Activated T-helper 1 cell treated with Interleukin-2 at 50 U/mL for 16 hours (primary cell): ENCODE data around the gene GLI2.

Experiments
- DNase-seq: peaks from one replicate; pipeline ENCODE4 v3.0.0-alpha.2; 2020; ENCODE audit warnings: low read depth

The GLI2 gene

DNA sequence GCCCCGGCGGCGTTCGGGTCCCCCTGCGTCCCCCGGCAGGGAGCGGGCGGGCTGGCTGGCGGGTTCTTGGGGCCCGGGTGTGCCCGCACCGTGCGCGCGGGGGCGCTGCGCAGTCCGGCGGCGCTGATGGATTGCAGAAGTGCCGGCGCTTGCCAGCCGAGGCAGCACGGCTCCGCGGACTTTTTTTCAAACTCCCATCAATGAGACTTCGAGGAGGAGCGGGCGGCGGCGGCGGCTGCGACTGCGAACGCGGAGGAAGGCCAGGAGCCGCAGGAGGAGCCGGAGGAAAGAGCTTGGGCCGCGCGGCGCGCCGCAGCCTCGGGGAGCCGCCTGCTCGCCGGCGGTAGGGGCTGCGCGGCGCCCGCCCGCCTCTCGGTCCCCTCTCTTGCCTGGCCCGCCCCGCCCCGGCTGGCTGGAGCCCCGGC lies at the start of gene GLI2:
TSS of gene GLI2 (plus strand) at position 123 of the 425 bp plus-strand sequence. CDS start 61,453 bp downstream, outside the sequence.
- DNase-seq: no peak

DNA sequence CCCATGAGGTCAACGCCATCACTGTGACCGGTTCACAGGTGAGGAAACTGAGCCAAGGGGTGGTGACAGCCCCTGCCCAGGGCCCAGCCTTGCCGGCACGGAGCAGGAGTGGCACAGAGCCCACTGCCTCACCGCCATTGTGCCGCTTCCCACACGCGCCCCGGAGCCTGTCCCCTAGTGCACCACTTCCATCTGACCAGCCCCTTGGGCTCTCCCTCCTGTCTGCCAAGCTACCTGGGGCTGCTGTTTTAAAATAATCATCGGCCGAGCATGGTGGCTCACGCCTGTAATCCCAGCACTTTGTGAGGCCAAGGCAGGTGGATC lies 49.7 kb upstream of the GLI2 start:
- no peak for DNase-seq

DNA sequence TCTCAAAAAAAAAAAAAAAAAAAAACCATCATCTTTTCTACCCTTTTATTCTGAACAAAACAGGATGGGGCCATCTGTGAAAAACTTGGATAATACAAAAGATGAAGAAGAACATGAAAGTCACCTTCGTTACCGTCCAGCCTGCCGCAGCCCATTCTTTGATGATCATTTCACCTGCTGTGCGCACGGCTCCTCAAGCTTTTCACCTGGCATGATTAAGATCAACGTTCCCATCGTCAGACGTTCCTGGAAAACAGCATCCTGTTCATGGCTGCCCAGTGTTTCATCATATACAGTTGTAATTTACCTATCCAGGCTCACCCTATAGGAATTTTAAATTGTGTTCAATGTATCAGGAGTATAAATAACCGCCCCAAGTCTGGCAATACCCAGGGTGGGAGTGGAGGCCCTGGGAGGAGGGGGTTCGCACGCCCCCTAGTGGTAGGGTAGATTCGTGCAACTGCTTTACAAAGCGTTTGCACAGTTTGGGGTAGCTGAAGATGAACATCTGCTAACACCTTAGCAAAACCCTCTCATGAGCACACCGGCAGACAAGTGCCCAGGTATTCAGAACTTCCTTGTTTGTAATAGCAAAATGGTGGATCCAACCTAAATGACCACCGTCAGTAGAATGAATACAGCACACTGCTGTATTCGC lies 49.0 kb upstream of the GLI2 start:
- no peak for DNase-seq

DNA sequence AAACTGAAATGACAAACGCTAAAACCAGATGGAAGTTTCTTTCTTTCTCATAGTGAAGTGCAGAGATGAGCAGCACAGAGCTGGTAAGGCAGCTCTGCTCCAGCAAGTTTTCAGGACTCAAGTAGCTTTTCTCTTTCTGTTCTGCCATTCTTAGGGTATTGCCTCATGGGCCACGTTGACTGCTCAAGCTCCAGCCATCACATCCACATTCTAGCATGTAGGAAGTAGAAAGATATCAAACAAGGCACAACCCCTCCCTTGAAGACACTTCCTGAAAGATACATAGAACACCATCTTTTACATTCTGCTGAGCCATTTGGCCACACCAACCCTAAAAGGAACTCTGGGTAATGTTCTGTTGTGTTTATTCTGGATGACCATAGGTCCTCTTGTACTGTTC lies 48.5 kb upstream of the GLI2 start:
- no peak for DNase-seq

DNA sequence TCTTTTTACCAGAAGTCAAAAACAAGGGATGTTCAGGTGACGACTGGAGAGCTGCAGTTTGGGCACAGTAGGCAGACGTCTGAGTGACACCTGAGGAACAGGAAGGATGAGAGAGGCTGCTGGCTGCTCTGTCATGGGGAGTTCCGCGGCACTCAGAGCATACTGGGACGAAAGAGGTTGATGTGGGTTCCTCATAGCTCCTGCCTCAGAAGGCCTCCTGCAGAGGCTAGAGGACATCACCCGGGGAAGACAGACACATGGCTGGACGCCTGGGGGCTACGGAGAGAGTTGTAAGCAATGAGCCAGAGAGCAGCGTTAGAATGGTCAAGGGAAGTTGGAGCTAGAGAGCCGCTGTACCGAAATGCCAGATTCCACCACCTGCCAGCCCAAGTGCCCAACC lies 45.1 kb upstream of the GLI2 start:
- no peak for DNase-seq

DNA sequence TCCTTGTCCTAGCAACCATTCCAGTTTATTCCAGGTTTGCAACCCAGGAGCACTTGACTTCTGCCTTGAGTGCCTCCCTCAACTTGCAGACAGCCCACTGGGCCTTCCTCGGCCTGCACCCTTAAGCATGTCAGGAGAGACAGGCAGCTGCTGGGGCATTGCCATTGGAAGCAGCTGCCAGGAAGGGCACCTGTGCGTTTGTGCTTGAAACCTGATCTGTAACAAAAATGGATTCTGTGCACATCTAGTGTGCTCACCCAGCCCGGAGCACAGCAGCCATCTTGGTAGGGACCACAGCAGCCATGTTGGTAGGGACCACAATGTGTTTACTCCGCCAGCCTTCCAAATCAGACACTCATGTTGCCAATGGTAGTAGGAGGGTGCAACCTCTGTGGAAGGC lies 44.3 kb upstream of the GLI2 start:
- DNase-seq: no peak

DNA sequence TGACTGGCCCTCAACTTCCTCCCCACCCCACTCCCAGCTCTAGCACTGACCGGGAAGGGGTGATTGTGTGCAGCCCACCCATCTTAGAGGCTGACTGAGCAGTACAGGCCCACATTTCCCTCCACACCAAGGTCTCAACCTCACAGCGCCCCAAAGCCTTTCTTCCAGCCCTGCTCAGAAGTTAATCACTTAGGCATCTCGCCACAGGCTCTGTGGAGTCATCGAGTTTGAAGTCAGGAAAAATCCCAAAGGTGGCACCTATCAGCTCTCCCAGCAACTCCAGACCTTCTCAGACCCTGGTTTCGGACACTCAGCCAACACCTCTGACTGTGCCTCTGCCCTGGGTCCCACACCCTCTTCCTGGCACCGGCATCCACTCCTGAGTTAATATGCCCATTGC lies 43.0 kb upstream of the GLI2 start:
- DNase-seq: no peak

DNA sequence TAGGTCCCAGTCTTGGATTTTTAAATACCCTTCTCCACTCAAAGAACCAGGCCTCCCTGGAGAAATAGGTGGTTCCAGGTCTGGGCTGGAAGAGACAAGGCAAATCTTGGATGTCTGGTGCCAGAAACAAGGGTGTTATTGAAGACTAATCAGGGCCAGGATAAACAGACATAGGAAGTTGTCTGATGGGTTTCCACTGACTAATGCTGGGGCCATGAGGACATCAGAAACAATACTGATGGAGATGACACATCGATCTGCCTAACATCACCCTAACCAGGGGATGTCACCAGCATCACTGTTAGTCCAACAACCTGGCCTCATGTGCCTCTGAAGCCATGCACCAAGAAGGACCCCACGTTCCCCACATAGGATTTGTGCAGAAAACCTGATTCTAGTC lies 42.5 kb upstream of the GLI2 start:
- no peak for DNase-seq

DNA sequence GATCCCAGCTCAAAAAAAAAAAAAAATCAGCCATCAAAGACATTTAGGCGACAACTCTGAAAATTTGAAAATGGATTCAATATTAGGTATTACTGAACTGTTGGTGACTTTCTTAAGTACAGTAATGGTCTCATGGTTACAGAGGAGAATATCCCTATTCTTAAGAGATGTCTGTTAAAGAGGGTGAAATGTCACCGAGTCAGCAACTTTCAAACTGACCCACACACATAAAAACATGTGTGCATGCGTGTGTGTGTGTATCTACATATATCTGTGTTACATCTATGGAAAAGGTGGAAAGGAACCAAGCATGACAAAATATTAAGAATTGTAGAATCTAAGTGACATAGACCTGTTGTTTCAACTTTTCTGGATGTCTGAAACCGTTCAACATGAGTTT lies 41.6 kb upstream of the GLI2 start:
- no peak for DNase-seq

DNA sequence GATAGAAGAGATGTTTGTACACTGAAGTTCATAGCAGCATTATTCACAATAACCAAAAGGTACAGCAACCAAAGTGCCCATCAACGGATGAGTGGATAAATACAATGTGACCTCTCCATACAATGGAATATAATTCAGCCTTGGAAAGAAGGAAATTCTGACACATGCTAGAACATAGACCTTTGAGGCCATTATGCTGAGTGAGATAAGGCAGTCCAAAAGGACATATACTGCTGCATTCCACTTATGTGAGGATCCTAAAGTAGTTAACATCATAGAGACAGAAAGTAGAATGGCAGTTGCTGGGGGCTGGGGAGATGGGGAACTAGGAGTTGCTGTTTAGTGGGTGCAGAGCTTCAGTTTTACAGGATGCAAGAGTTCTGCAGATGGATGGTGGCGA lies 38.2 kb upstream of the GLI2 start:
- no peak for DNase-seq

DNA sequence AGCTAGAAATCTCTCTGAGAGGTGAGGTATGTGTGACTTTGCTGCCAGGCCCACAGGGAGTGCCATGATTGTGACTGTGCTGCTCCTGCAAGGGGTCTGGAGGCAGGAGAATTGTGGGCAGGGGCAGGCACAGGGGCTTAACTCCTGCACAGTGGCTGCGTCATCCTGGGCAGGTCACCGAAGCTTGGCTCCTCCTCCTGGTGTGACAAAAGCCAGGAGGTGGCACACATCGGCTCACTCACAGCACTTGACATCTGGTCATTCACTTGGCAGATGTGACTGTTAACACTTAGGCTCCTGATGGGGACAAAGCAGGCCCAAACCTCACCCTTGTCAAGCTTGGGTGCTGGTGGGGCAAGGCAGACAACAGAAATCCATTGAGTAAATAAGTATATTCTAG lies 36.4 kb upstream of the GLI2 start:
- no peak for DNase-seq

DNA sequence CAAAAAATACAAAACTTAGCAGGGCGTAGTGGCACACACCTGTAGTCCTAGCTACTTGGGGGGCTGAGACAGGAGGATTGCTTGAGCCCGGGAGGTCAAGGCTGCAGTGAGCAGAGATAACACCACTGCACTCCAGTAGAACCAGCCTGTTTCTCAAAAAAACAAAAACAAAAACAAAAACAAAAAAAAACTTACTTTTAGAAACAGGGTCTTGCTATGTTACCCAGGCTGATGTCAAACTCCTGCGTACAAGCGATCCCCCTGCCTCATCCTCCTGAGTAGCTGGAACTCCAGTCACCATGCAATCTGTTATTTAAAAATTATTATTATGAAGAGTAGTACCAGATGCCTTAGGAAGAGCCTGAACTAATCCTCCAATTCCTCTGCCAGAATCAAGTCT lies 35.0 kb upstream of the GLI2 start:
- no peak for DNase-seq

DNA sequence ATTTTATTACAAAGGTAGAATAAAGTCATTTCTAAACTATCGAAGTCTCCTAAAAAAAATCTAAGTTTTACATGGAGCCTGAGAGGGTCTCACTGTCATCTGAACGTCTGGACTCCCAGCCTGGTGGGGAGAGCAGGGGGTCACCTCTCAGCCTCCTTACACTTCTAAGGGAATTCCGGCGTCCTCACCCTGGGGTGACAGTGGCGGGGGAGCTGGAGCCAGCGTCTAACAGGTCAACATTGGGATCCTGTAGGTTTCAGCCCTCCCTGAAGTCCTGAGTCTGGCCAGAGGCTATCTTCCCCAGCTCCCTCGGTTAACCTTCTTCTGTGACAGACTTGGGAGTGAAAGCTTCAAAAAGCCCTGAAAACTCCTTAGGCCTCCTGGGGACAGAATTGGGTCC lies 34.6 kb upstream of the GLI2 start:
- DNase-seq: no peak

DNA sequence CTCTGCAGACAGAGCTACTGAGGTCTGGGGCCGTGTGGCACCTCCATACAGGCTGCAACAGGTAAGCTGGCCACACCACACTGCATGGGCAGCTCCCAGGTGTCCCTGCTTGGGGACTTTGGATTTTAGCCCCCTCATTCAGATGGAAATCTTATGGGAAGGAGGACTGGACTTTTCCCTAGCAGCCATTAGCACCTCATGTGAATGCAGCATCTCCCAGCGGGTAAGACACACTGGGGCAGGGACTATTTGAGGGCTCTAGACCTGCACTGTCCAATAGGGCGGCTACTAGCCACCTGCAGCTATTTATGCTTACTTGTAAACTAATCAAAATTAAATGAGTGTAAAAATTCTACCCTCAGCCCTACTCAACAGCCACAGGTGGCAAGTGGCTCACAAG lies 34.2 kb upstream of the GLI2 start:
- no peak for DNase-seq

DNA sequence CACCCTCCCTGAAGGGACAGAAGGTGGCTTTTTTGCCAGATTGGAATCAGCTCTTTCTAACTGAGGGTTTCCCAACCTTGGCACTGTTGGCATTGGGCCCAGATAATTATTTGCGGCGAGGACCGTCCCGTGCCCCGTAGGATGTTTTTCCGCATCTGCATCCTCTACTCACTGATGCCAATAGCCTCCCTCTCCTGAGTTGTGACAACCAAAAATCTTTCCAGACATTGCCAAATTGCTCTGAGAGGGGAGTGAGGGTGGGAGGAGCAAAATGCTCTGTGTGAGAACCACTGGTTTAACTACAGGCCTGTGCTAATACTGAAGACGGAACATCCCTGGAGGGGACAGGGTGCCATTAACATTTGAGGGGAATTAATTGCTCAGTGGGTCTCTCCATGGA lies 33.6 kb upstream of the GLI2 start:
- no peak for DNase-seq

DNA sequence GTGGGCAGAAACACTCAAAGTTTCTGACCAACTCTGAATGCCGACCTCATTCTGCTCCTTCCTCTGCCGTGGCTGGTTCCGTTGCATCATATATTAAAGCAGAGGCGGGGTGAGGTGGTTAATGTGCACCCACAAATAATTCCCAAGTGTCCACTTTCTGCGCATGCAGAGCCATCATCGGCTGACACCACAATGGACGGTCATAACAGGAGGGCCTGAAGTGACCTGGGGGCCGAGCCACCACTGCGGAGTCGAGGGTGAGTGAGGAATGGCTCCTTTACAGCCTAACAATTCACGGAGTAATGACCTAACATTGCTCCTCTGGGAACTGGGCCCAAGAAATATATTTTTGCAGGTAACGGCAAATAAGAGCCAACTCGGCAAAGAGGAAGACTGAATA lies 32.9 kb upstream of the GLI2 start:
- DNase-seq: no peak

DNA sequence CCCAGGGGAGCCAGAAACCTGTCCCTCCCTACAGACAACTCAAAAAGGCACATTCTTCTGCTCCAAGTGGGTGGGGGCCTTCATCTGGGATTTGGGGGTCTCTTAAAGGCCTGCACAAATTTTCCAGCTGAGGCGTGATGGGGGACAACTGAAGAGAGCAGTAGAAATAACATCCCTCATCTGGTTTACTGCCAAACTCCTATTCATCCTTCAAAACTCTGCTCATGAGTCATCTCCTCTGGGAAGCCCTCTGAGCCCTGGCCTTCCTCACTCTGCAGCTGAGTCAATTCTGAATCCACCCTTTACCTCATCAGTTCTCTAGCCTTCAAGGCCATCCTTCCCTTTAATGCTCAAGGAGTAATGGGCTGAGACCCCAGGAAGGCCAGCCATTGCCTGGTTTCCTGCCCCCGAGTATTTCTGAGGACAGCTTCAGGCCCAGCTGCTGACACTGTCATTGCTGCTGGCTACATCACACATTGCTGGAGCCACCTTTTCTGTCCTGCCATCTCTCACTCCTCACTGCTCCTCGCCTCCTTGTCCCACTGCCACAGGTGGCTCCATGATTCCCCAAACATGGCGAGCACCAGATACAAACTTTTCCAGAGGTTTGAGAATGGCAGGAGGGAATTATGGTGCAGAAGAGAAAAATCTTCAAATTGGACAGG lies 32.2 kb upstream of the GLI2 start:
- DNase-seq: no peak

DNA sequence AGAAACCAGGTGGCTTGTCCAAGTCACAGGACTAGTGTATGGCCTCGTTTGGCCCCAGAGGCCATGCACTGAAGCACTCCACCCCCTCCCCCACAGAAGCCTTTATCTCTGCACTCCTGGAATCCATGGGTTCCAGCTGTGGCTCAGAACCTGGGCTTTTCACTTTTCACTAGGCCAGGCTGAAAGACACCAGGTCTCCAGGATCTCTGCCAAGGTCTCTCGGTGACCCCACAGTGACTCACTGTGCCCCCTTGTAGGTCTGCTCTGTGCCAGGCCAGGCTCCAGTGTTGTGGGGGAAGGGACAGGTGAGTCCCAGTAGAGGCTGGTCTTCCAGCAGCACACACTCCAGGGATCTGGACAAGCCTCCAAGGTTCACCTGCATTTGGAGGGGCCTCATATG lies 31.0 kb upstream of the GLI2 start:
- DNase-seq: no peak

DNA sequence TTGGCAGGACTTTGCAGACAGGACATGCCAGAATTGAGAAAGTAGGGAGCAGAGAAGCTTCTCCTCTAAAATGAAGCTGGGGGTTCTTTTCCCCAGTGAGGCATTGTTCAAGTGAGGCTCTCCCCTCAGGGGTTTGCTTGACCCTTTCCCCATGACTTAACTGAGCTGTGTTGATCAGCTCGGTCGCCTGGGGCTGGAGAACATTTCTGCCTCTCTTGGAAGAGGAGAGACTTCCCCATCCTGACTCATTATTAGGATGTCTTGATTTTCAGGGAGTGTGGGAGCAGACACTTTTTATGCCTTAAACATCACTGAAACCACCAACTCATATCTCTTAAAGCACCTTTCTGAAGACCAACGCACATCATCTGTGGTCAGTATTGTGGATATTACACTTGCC lies 27.9 kb upstream of the GLI2 start:
- no peak for DNase-seq

DNA sequence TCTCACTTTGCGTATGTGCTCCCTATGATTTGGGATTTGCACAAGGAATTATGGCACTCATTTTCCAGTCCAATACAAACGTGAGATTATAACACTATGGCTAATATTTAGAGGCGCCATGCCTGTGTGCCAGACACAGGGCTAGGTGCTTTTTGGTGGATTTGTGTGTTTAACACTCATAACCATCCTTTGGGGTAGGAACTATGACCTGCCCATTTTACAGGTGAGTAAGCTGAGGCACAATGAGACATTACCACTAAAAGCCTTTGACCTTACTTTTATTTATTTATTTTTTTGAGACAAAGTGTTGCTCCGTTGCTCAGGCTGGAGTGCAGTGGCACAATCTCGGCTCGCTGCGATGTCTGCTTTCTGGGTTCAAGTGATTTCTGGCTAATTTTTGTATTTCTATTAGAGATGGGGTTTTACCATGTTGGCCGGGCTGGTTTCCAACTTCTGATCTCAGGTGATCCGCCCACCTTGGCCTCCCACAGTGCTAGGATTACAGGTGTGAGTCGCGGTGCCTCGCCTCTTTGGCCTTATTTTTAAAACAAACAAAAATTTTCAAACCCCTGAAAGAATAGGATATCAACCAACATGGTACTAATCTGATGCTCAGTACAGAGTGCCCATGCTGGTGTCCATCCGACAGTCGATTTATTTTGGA lies 26.6 kb upstream of the GLI2 start:
- DNase-seq: no peak

DNA sequence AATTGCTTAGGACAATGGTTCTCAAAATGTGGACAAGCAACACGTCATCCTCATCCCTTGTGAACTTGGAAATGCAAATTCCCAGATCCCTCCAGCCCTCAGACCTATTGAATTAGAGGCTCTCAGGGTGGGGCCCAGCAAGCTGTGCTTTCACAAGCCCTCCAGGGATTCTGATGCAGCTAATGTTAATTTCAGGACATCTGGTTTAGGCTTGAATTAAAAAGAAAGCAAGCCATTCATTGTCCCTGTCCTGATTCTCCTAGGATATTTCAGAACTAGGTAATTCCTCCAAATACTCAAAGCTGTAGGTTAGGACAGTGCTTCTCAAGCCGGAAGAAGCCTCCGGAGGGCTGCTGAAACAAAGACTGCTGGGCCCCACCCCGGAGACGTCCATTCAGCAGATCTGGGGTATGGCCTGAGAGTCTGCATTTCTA lies 26.0 kb upstream of the GLI2 start:
- DNase-seq: no peak

DNA sequence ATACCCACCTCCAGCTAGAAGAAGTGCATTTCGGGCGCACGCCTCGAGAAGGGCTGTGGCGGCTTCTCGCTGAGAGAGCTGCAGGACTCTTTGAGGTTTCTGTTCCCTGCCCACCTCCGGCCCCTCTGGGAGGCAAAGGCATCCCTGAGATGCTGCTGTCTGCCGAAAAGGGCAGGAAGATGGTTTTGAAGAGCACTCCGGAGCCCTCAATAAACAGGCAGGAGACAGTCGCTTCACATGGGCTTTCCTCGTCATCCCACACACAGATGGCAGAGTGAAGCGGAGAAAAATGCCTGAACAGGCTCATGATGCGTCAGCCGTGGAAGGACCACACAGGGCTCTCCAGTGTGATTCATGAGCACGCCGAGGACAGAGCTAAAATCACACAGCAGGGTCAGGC lies 25.4 kb upstream of the GLI2 start:
- no peak for DNase-seq

DNA sequence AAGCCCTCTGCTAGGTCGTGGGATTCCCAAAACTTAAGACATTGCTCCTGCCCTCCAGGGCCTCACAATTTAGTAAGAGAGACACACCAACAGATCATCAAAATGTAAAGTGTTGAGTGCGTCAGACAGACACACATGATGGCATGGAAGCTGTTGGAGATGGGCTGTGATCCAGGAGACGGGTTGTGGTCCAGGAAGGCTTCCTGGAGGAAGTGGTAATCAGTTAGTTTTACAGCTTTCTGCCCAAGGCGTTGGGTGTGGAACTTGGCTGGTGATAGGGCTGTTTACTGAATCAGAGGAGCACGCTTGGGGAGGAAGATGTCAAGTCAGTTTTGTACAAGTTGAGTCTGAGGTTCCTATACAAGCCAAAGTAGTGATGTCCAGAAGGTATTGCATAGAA lies 24.0 kb upstream of the GLI2 start:
- no peak for DNase-seq

DNA sequence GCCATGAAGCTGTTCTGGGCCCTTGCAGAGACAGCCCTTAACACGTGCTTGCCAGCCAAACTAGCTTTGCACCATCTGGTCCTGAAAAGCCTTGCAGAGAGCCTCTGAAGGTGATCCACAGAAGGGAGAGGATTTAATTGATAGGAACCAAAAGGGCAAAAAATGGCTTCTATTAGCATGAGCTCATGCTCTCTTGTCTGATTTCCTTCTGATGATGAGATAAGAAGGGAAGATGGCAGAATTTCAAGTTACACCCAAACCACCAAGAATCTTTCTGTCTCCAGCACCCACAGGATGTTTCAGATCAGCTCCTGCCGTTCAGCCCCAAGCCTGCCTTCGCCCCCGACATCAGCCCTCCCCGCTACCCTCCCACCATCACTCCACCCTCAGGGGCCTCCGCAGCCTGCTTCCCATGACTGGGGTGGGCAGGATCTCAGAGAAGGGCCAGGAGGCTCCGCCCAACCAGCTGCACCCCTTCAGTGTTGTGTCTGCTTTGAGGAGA lies 23.4 kb upstream of the GLI2 start:
- DNase-seq: no peak
